WTC11 (cell line): ENCODE data around the gene GNG2. TPM values are rescaled to one million over a fixed set of nuclear protein-coding genes. Genes with fewer than 3 reads are reported as not detected.

Experiments used
- ATAC-seq: fragments of 200-7000 bp; cut with Tn5 transposase; 2 replicates; pipeline ENCODE4 v1.10.0; 2021; ENCODE audit warnings: mild to moderate bottlenecking, moderate library complexity
- CTCF ChIA-PET: fragments of 300-600 bp; sonication (Branson Sonifier 250); formaldehyde crosslinking; loops from one replicate; lab custom pipeline; 2021; ENCODE audit warnings: antibody characterized with exemption; lab: Charles Lee
- POLR2A ChIA-PET: fragments of 350-600 bp; sonication (Branson Sonifier 250); formaldehyde crosslinking; loops from one replicate; lab custom pipeline; 2021; ENCODE audit warnings: antibody characterized with exemption; lab: Charles Lee
- DNase-seq: peaks from one replicate; pipeline ENCODE4 v3.0.0; 2021; ENCODE audit warnings: low spot score
- H3K27ac Mint-ChIP-seq: 2 replicates; pipeline ENCODE4 v1.8.0; 2021; ENCODE audit warnings: mixed read lengths
- H3K27me3 Mint-ChIP-seq: 2 replicates; pipeline ENCODE4 v1.8.0; 2021; ENCODE audit warnings: low read depth, mild to moderate bottlenecking, moderate library complexity, mixed read lengths
- H3K36me3 Mint-ChIP-seq: 2 replicates; pipeline ENCODE4 v1.8.0; 2021; ENCODE audit warnings: mixed read lengths
- H3K4me1 Mint-ChIP-seq: 2 replicates; pipeline ENCODE4 v1.8.0; 2022; ENCODE audit warnings: mixed read lengths
- H3K4me3 Mint-ChIP-seq: 2 replicates; pipeline ENCODE4 v1.8.0; 2021; ENCODE audit warnings: mild to moderate bottlenecking, moderate library complexity, mixed read lengths
- H3K9me3 Mint-ChIP-seq: 2 replicates; pipeline ENCODE4 v1.8.0; 2021; ENCODE audit warnings: mixed read lengths
- CDX4 ChIP-seq: fragments of 250-450 bp; sonication (Bioruptor Pico); IDR thresholded peaks from 2 replicates; pipeline ENCODE4 v1.9.0; 2021; ENCODE audit warnings: moderate library complexity, mild to moderate bottlenecking, inconsistent platforms, borderline replicate concordance
- CREB1 ChIP-seq: sonication (generic); formaldehyde crosslinking; IDR thresholded peaks from 2 replicates; pipeline ENCODE4 v1.8.0; 2023; ENCODE audit warnings: mild to moderate bottlenecking, missing genetic modification reagents
- CTCF ChIP-seq: fragments of 200-600 bp; IDR thresholded peaks from 2 replicates; pipeline ENCODE4 v1.8.0; 2022; ENCODE audit warnings: antibody characterized with exemption
- ERG ChIP-seq: fragments of 250-450 bp; sonication (Bioruptor Pico); IDR thresholded peaks from 2 replicates; pipeline ENCODE4 v1.8.0; 2021; ENCODE audit warnings: mild to moderate bottlenecking
- FOXP4 ChIP-seq: sonication (generic); formaldehyde crosslinking; IDR thresholded peaks from 2 replicates; pipeline ENCODE4 v1.8.0; 2022; ENCODE audit warnings: mild to moderate bottlenecking, missing genetic modification reagents
- IRF1 ChIP-seq: sonication (generic); formaldehyde crosslinking; IDR thresholded peaks from 2 replicates; pipeline ENCODE4 v1.8.0; 2023; ENCODE audit warnings: missing genetic modification reagents
- IRF2 ChIP-seq: sonication (generic); formaldehyde crosslinking; IDR thresholded peaks from 2 replicates; pipeline ENCODE4 v1.8.0; 2022; ENCODE audit warnings: low read depth, missing genetic modification reagents, borderline replicate concordance
- NFE2L1 ChIP-seq: sonication (generic); formaldehyde crosslinking; IDR thresholded peaks from 2 replicates; pipeline ENCODE4 v1.8.1; 2023; ENCODE audit warnings: missing genetic modification reagents
- NFYB ChIP-seq: sonication (generic); formaldehyde crosslinking; conservative IDR thresholded peaks from 2 replicates; pipeline ENCODE4 v1.8.0; 2022; ENCODE audit warnings: low read depth, missing genetic modification reagents
- PREB ChIP-seq: sonication (generic); formaldehyde crosslinking; IDR thresholded peaks from 2 replicates; pipeline ENCODE4 v1.8.1; 2022; ENCODE audit warnings: mild to moderate bottlenecking, missing genetic modification reagents, moderate library complexity, borderline replicate concordance
- SP1 ChIP-seq: sonication (generic); formaldehyde crosslinking; conservative IDR thresholded peaks from 2 replicates; pipeline ENCODE4 v1.8.1; 2022; ENCODE audit warnings: missing genetic modification reagents
- ZBTB21 ChIP-seq: sonication (generic); formaldehyde crosslinking; IDR thresholded peaks from 2 replicates; pipeline ENCODE4 v1.8.1; 2023; ENCODE audit warnings: mild to moderate bottlenecking, missing genetic modification reagents, borderline replicate concordance
- ZNF121 ChIP-seq: sonication (generic); formaldehyde crosslinking; IDR thresholded peaks from 2 replicates; pipeline ENCODE4 v1.8.0; 2023; ENCODE audit warnings: missing genetic modification reagents
- ZNF138 ChIP-seq: sonication (generic); formaldehyde crosslinking; conservative IDR thresholded peaks from 2 replicates; pipeline ENCODE4 v1.8.1; 2022; ENCODE audit warnings: mild to moderate bottlenecking, moderate library complexity, missing genetic modification reagents
- ZNF232 ChIP-seq: sonication (generic); formaldehyde crosslinking; IDR thresholded peaks from 2 replicates; pipeline ENCODE4 v1.8.0; 2022; ENCODE audit warnings: mild to moderate bottlenecking, missing genetic modification reagents
- ZNF263 ChIP-seq: sonication (generic); formaldehyde crosslinking; IDR thresholded peaks from 2 replicates; pipeline ENCODE4 v1.8.1; 2022; ENCODE audit warnings: low read depth, mild to moderate bottlenecking, moderate library complexity, missing genetic modification reagents
- ZNF512 ChIP-seq: sonication (generic); formaldehyde crosslinking; IDR thresholded peaks from 2 replicates; pipeline ENCODE4 v1.8.1; 2022; ENCODE audit warnings: missing genetic modification reagents, borderline replicate concordance
- total RNA-seq: library from RNA; stranded (reverse); gene quantifications from 3 replicates; pipeline ENCODE4 v1.2.3, GENCODE V29; 2021

Gene GNG2
- total RNA-seq, 1 experiment from 2014 or later = 10.7 TPM

GRCh38 chr14:51912112-51912786 is 51.8 kb downstream of the GNG2 start:
- Mint-ChIP-seq H3K36me3 (no peaks in the 10 kb centered on the region), H3K4me3 (no peak overlapping the region), H3K27ac (no peak overlapping the region), H3K9me3 (no peaks in the 10 kb centered on the region), H3K27me3 (no peaks in the 10 kb centered on the region), H3K4me1 (0 out of 2 replicates have a peak, but pooled peaks cover 3% of the 10 kb centered on the region)
- ATAC-seq = no peak
- ChIA-PET POLR2A (interaction anchor here (0.6 kb wide), 1 partner anchor 194 kb away, joined by 4 read pairs; no protein-coding TSS in a partner anchor), CTCF (interaction anchor here (0.9 kb wide), 1 partner anchor 31 kb away, joined by 3 read pairs; no protein-coding TSS in a partner anchor)
- DNase-seq = no peak
- TF ChIP-seq ZBTB21 (CRISPR knock-in tag) (no peak), ERG (no peak), CDX4 (CRISPR knock-in tag) (no peak), SP1 (CRISPR knock-in tag) (no peak), CTCF (no peak), ZNF512 (no peak), ZNF232 (CRISPR knock-in tag) (no peak), NFE2L1 (no peak), IRF2 (CRISPR knock-in tag) (no peak), PREB (CRISPR knock-in tag) (no peak), ZNF138 (CRISPR knock-in tag) (no peak), ZNF263 (CRISPR knock-in tag) (no peak), ZNF121 (CRISPR knock-in tag) (no peak), IRF1 (no peak)

GRCh38 chr14:51914310-51914709 is 53.9 kb downstream of the GNG2 start:
- H3K4me3 Mint-ChIP-seq = no peak overlapping the region
- no peak overlapping the region for H3K27ac Mint-ChIP-seq
- CTCF ChIA-PET = no interaction called here
- H3K9me3 Mint-ChIP-seq = no peaks in the 10 kb centered on the region
- ATAC-seq = no peak
- H3K27me3 Mint-ChIP-seq = no peaks in the 10 kb centered on the region
- H3K36me3 Mint-ChIP-seq = no peaks in the 10 kb centered on the region
- POLR2A ChIA-PET = no interaction called here
- H3K4me1 Mint-ChIP-seq = 0 out of 2 replicates have a peak, but pooled peaks cover 3% of the 10 kb centered on the region
- no peak for DNase-seq
- TF ChIP-seq CTCF = no peak
- TF ChIP-seq FOXP4 = no peak
- no peak for TF ChIP-seq NFYB (CRISPR knock-in tag)
- no peak for TF ChIP-seq CREB1 (CRISPR knock-in tag)
